NCI-H2227 treated with DMSO at 0.1 percent for 48 hours (cell line): ENCODE data around the gene SLC7A1.

Source experiments
- DNase-seq: peaks from one replicate; lab custom pipeline; 2025; lab: John Stamatoyannopoulos, UW

Gene SLC7A1

GRCh38 chr13:29551214-29551613, 44.3 kb downstream of the SLC7A1 start:
- DNase-seq, result no peak

- no peak for DNase-seq
Measured at GRCh38 chr13:29550430-29550988, 45.0 kb downstream of the SLC7A1 start.

DNA sequence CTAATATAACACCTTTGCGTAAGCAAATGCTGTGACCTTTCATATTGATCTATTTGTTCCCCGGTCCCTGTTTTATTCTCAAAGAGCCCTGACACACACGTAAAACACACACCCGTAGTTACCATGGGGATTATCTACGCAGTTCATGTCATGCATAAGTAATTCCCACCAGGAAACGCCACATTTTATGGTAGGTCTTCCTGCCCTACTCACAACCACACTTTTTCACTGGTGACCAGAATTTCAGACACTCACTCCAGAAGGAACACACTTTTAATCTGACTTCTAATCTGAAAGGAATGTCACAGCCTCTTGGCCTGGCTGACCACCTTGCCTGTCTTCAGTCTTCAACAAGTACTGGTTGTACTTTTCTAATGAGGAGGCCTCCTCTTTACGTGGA, 46.8 kb downstream of the SLC7A1 start:
- no peak for DNase-seq

- no peak for DNase-seq
Measured at GRCh38 chr13:29547153-29547552, 48.3 kb downstream of the SLC7A1 start.

- DNase-seq, result no peak
Measured at GRCh38 chr13:29546662-29547061, 48.8 kb downstream of the SLC7A1 start.

GRCh38 chr13:29545988-29546387, 49.5 kb downstream of the SLC7A1 start:
- no peak for DNase-seq

GRCh38 chr13:29543230-29544215, 52.0 kb downstream of the SLC7A1 start:
- no peak for DNase-seq

- DNase-seq, result no peak
Measured at GRCh38 chr13:29542381-29542780, 53.1 kb downstream of the SLC7A1 start.

DNA sequence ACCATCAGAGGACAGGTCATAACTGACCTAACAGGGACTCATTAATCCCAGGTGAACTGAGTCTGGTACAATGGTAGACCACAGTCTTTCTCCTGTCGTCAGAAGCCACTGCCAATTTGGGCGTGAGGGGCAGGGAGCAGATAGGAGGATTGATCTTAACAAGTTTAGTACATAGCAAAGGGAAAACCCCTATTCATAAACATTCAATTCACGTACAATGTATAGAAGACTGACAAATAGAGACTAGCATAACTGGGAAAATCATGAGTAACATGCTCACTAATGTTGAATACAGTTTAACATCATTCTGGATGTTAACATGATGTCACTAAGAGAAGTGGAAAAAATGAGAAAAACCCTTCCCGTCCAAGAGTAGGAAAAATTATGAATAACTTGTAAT, 54.1 kb downstream of the SLC7A1 start:
- DNase-seq, result no peak

- no peak for DNase-seq
Measured at GRCh38 chr13:29540799-29541198, 54.7 kb downstream of the SLC7A1 start.

DNA sequence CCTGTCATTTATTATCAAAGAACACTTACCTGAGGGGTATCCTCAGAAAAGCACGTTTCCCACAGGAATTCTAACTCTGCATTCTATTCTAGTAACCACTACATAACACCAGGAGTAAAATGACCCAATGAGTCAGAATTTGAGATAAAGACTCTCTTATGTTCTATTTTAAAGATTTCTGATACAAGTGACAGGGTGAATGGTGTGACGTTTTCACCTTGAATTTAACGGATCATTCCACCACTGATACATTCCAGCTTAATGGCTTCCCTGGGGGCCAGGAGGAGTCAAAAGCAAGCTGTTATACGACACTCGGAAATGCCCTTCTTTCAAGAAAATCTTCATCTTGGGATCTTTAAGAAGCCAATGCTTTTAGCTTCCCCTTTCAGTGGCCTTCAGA, 55.2 kb downstream of the SLC7A1 start:
- DNase-seq, result no peak

DNA sequence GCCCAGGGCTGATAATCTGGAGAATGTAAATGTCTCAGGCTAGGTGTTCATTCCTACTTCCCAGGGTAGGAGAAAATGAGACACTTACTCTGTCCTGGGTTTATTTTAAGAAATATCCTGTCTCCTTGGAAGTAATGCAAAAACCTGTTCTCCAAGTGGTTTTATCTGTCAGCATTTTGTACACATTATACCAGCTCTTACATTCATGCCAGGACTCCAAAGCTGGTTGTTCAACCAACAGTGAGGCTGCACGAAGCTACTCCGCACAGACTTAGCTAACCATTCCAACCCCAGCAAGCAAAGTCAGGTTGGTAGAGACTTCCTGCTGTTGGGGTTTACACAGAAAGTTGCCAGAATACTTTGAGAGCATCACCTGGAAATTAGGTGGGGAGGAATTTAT, 55.6 kb downstream of the SLC7A1 start:
- DNase-seq, result no peak

GRCh38 chr13:29538652-29539040, 56.8 kb downstream of the SLC7A1 start:
- no peak for DNase-seq

- DNase-seq, result no peak
Measured at GRCh38 chr13:29537736-29538651, 57.5 kb downstream of the SLC7A1 start.

- DNase-seq, result no peak
Measured at GRCh38 chr13:29536853-29537252, 58.6 kb downstream of the SLC7A1 start.

DNA sequence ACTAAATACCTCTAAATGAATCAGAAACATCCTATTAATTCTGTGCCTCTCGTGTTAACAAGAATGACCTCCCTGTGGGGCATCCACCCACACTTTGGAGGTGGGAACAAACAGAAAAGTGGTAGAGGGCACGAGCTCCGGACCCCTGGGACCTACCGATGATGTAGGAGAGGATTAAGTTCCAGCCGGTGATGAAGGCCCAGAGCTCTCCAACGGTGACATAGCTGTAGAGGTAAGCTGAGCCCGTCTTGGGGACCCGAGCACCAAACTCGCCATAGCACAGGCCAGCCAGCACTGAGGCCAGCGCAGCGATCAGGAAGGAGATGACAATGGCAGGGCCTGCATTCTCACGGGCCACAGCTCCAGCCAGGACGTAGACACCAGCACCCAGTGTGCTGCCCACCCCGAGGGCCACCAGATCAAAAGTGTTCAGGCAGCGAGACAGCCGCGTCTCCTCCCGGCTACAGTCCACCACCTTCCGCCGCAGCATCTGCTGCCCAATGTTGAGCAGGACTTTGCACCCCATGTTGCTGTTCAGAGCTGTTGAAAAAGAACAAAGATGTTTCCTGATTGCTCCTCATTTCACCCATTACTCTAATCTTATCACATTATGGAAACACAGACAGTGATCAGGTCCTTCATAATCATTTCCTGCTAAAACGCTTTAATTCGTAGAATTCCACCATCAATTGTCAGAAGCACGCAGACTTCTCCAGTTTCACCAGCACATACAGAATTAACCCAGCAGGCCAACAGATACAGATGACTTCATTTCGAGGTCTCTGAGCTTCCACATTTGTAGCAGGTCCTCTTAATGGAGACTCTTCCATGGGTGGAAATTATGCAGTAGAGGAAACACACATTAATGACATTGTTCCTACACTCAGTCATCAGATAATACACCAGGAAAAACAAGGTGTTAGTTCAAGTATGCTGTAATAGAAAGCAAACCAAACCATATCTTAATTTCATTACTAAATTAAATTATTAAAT, 59.5 kb downstream of the SLC7A1 start:
- DNase-seq, result no peak

DNA sequence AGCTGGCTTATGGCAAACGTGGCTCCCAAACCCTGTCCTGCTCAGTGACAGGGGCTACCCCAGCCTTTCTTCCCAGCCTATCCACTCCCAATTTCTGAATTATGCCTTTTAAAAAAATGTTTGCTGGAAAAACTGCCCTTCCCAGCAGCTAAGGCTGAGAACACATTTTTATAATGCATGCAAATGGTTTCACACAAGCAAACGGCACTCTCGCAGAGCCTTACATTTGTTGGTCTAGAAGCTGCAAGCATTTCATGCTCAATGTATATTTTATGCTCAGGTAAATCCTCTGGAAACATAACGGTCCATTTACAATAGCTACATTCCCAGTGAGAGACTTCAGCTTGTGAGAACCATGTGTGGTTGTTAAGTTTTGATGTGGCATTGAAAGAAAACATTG, 61.4 kb downstream of the SLC7A1 start:
- DNase-seq, result no peak

DNA sequence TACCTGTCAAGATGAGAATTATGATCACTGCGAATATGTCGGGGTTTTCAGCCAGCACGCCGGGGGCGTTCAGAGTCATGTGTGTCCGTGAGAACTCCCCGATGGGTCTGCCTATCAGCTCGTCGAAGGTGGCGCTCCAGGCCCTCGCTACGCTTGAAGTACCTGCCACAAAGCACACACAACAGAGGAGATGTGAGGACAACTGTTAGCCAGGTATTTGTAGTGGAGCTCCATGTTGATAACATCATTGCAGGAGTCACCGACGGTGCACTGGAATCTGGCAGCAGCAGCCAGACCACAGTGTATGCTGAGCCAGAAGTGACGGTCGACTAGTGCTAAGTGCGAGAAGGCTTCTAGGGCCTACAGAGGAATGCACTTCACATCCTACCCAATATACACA, 62.7 kb downstream of the SLC7A1 start:
- no peak for DNase-seq

DNA sequence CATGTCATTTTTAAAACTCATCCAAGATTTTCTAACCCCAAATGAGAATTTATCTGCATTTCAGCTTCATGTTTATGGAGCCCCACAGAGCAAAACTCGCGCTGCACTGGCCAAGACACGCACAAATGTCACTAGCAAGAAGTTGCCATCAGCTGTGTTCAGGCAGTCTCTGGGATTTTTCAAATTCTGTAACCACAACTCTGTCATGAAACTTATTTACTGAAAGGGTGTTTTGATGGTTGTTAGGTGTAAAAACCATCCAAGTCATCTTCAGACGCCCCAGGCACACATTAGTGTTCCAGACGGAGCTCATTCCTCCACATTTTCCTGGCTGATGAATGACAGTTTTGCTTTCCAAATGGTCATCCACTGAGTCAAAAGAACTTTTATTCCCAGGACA, 63.4 kb downstream of the SLC7A1 start:
- no peak for DNase-seq

DNA sequence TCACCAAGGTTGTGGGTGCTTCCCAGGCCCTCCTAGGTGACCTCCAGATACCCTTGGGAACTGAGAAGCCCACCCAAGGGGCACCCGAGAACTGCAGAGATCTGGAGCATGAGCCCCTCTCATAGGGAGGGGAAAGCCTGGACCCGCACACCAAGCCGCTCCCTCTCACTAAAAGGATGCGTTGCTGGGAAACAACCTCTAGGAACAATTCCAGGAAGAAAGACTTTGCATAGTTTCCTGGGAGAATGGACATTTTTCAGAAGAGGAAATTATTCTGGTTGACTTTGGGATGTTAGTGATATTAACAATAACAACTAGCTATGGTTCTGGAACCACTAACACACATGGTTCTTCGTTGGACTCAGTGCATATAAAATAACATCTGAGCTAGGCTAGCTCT, 64.6 kb downstream of the SLC7A1 start:
- no peak for DNase-seq

- DNase-seq, result no peak
Measured at GRCh38 chr13:29529754-29530153, 65.7 kb downstream of the SLC7A1 start.
